ENCODE data around the gene ACACA. TPM values are rescaled to one million over a fixed set of nuclear protein-coding genes. Genes with fewer than 3 reads are reported as not detected.

The ACACA gene
- total RNA-seq, 1 experiment from 2014 or later, result 33.0 TPM

GRCh38 chr17:37305406-37305905 lies 101.2 kb downstream of the ACACA start:
- Histone ChIP-seq H3K27ac (ENCODE audit: low read length) (no peak overlapping the region), H3K4me1 (ENCODE audit: insufficient read depth, low read length) (no peaks in the 10 kb centered on the region), H3F3A (ENCODE audit: low read length, unreplicated experiment) (no peaks in the 10 kb centered on the region), H3K79me2 (ENCODE audit: low read length) (0 out of 2 replicates have a peak, but pooled peaks cover under 1% of the 10 kb centered on the region), H3K9me3 (ENCODE audit: low read length) (no peaks in the 10 kb centered on the region), H3K36me3 (ENCODE audit: low read depth, low read length) (no peaks in the 10 kb centered on the region; the same call in 1 of the 2 replicates), H3K9ac (ENCODE audit: low read length) (no peak overlapping the region), H3K4me2 (ENCODE audit: low read length) (no peak overlapping the region), H3K27me3 (ENCODE audit: low read length) (no peaks in the 10 kb centered on the region), H3K9me2 (replicated peaks; ENCODE audit: low read length) (no peaks in the 10 kb centered on the region), H3K4me3 (ENCODE audit: low read length) (no peak overlapping the region), H4K20me1 (ENCODE audit: low read length) (no peaks in the 10 kb centered on the region), H2AFZ (ENCODE audit: low read length) (no peak overlapping the region)
- intact Hi-C loops (cut with micrococcal nuclease), result no loop called here
- no TSS peak for BruUV-seq (replicated peaks)
- POLR2A ChIA-PET (ENCODE audit: unreplicated experiment), result no interaction called here
- CTCF ChIA-PET, result no interaction called here
- DNase-seq (no peak), ATAC-seq (no peak)
- TF ChIP-seq, protein P1, sequence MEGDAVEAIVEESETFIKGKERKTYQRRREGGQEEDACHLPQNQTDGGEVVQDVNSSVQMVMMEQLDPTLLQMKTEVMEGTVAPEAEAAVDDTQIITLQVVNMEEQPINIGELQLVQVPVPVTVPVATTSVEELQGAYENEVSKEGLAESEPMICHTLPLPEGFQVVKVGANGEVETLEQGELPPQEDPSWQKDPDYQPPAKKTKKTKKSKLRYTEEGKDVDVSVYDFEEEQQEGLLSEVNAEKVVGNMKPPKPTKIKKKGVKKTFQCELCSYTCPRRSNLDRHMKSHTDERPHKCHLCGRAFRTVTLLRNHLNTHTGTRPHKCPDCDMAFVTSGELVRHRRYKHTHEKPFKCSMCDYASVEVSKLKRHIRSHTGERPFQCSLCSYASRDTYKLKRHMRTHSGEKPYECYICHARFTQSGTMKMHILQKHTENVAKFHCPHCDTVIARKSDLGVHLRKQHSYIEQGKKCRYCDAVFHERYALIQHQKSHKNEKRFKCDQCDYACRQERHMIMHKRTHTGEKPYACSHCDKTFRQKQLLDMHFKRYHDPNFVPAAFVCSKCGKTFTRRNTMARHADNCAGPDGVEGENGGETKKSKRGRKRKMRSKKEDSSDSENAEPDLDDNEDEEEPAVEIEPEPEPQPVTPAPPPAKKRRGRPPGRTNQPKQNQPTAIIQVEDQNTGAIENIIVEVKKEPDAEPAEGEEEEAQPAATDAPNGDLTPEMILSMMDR (conservative IDR thresholded peaks at IDR 0.05; ENCODE audit: low read depth, low read length), result no peak
- TF ChIP-seq EZH2 (IDR thresholded peaks at IDR 0.05; ENCODE audit: low read length, unreplicated experiment) (no peak), EZH2phosphoT487 (IDR thresholded peaks at IDR 0.05; ENCODE audit: borderline replicate concordance, low read length) (no peak)

DNA sequence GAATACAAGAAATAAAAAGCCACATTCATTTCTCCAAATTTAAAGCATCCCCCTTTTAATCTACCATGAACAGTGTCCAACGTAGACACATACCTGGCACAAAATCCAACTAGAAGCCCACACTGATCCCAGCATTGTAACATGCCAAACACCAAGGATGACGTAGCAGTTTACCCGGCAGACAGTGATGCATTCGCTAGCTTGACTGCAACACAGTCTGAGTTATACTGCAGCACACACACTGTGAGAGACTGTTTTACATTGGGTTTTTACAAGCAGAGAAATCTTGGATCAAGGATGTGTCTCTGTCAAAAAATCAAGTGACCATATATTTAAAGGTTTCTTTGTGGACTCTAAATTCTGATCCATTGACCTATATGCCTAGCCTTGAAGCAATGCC lies 105.3 kb downstream of the ACACA start:
- H3K27ac ChIP-seq (ENCODE audit: low read length), result no peak overlapping the region
- peaks cover 4% of the 10 kb centered on the region; the same call in 1 of the 2 replicates for H3K4me1 ChIP-seq (ENCODE audit: insufficient read depth, low read length)
- 0 out of 2 replicates have a peak, but pooled peaks cover 3% of the 10 kb centered on the region for H4K20me1 ChIP-seq (ENCODE audit: low read length)
- DNase-seq, result no peak
- 0 out of 2 replicates have a peak, but pooled peaks cover 5% of the 10 kb centered on the region for H3K79me2 ChIP-seq (ENCODE audit: low read length)
- no peak for ATAC-seq
- POLR2A ChIA-PET (ENCODE audit: unreplicated experiment), result no interaction called here
- no peaks in the 10 kb centered on the region for H3K27me3 ChIP-seq (ENCODE audit: low read length)
- no peak overlapping the region for H3K9ac ChIP-seq (ENCODE audit: low read length)
- CTCF ChIA-PET, result no interaction called here
- TF ChIP-seq EZH2phosphoT487 (IDR thresholded peaks at IDR 0.05; ENCODE audit: borderline replicate concordance, low read length) (no peak), EZH2 (IDR thresholded peaks at IDR 0.05; ENCODE audit: low read length, unreplicated experiment) (no peak)
- no TSS peak for BruUV-seq (replicated peaks)
- no peaks in the 10 kb centered on the region for H3K36me3 ChIP-seq (ENCODE audit: low read depth, low read length)
- intact Hi-C loops (cut with micrococcal nuclease), result no loop called here
- no peak overlapping the region for H3K4me2 ChIP-seq (ENCODE audit: low read length)
- no peaks in the 10 kb centered on the region for H3F3A ChIP-seq (ENCODE audit: low read length, unreplicated experiment)
- H3K9me2 ChIP-seq (replicated peaks; ENCODE audit: low read length), result no peaks in the 10 kb centered on the region
- H3K9me3 ChIP-seq (ENCODE audit: low read length), result no peaks in the 10 kb centered on the region
- no peak overlapping the region for H2AFZ ChIP-seq (ENCODE audit: low read length)
- H3K4me3 ChIP-seq (ENCODE audit: low read length), result no peak overlapping the region

DNA sequence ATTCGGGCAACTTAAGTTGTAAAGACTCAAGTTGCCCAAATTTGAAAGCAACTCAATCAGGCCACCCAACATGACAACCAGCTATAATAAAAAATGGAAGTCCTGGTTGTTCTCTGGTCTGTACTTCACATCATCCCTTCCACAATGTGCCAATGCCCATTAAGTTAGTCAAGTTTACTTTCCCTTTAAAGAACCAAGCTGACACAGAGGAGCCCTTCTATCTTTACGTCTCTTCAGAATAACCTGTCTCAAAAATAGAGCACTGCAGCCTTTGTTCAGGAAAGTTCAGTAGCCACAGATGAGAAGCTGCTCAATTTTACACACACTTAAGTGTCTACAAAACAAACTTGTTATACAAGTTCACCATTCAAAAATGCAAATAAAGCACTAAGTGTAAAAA lies 106.0 kb downstream of the ACACA start:
- ChIA-PET POLR2A (ENCODE audit: unreplicated experiment) (no interaction called here), CTCF (no interaction called here)
- H3K27ac ChIP-seq (ENCODE audit: low read length), result no peak overlapping the region

More for the DNA sequence above, 106.0 kb downstream of the ACACA start:
- DNase-seq, result no peak
- 0 out of 2 replicates have a peak, but pooled peaks cover 3% of the 10 kb centered on the region for H4K20me1 ChIP-seq (ENCODE audit: low read length)
- intact Hi-C loops (cut with micrococcal nuclease), result no loop called here
- H3F3A ChIP-seq (ENCODE audit: low read length, unreplicated experiment), result no peaks in the 10 kb centered on the region
- no peak overlapping the region for H2AFZ ChIP-seq (ENCODE audit: low read length)
- no peak for ATAC-seq
- no peaks in the 10 kb centered on the region for H3K36me3 ChIP-seq (ENCODE audit: low read depth, low read length)
- no peaks in the 10 kb centered on the region for H3K9me2 ChIP-seq (replicated peaks; ENCODE audit: low read length)
- peaks cover 4% of the 10 kb centered on the region; the same call in 1 of the 2 replicates for H3K4me1 ChIP-seq (ENCODE audit: insufficient read depth, low read length)
- no peak overlapping the region for H3K4me3 ChIP-seq (ENCODE audit: low read length)
- no peaks in the 10 kb centered on the region for H3K9me3 ChIP-seq (ENCODE audit: low read length)
- no TSS peak for BruUV-seq (replicated peaks)
- TF ChIP-seq EZH2 (IDR thresholded peaks at IDR 0.05; ENCODE audit: low read length, unreplicated experiment), result no peak
- no peak for TF ChIP-seq EZH2phosphoT487 (IDR thresholded peaks at IDR 0.05; ENCODE audit: borderline replicate concordance, low read length)
- TF ChIP-seq, protein P1 (conservative IDR thresholded peaks at IDR 0.05; ENCODE audit: low read depth, low read length), result no peak
- no peak overlapping the region for H3K9ac ChIP-seq (ENCODE audit: low read length)
- no peak overlapping the region for H3K4me2 ChIP-seq (ENCODE audit: low read length)
- no peaks in the 10 kb centered on the region for H3K27me3 ChIP-seq (ENCODE audit: low read length)
- H3K79me2 ChIP-seq (ENCODE audit: low read length), result 0 out of 2 replicates have a peak, but pooled peaks cover 5% of the 10 kb centered on the region
